GM12878 (cell line): ENCODE results near the gene COA1.
A peak's percentile ranks its signal among the peaks of the same experiment; 100 is the strongest.

ENCODE experiments used
- CBFB ChIP-seq: IDR thresholded peaks from 2 replicates; pipeline ENCODE4 v1.6.1; 2016; ENCODE audit warnings: antibody characterized with exemption, low read depth
- CREM ChIP-seq: IDR thresholded peaks from 2 replicates; pipeline ENCODE4 v1.6.1; 2014; ENCODE audit warnings: antibody characterized with exemption, low read depth
- CTCF ChIP-seq, 3 experiments: IDR thresholded peaks in 2 of 3; conservative IDR thresholded peaks in 1 of 3; 2 replicates each; pipeline ENCODE4 v1.5.1; 2011; ENCODE audit warnings: low read depth in 3 of 3, low read length in 3 of 3, mild to moderate bottlenecking in 3 of 3, control low read depth in 2 of 3, moderate library complexity in 2 of 3, inconsistent platforms in 1 of 3, mixed read lengths in 1 of 3; ENCODE audit not compliant: control insufficient read depth in 2 of 3, insufficient read depth in 1 of 3; ENCODE audit errors: extremely low read depth in 1 of 3
- EED ChIP-seq: sonication (generic); IDR thresholded peaks from 2 replicates; pipeline ENCODE4 v1.6.1; 2016; ENCODE audit warnings: antibody characterized with exemption, low read depth
- EZH2 ChIP-seq: IDR thresholded peaks from 2 replicates; pipeline ENCODE4 v1.6.1; 2012; ENCODE audit warnings: low read depth, mild to moderate bottlenecking, control low read depth, inconsistent platforms, low read length, borderline replicate concordance; ENCODE audit not compliant: control insufficient read depth
- IKZF1 ChIP-seq: fragments of 450-650 bp; conservative IDR thresholded peaks from 2 replicates; pipeline ENCODE4 v1.6.1; 2017; ENCODE audit warnings: antibody characterized with exemption, mild to moderate bottlenecking
- MXI1 ChIP-seq: fragments of 150-350 bp; IDR thresholded peaks from 2 replicates; pipeline ENCODE4 v1.6.1; 2011; ENCODE audit warnings: low read depth, mild to moderate bottlenecking, inconsistent platforms, low read length, improper control_type of control experiment
- POLR2AphosphoS5 ChIP-seq: IDR thresholded peaks from 2 replicates; pipeline ENCODE4 v1.6.1; 2011; ENCODE audit warnings: mild to moderate bottlenecking, low read length, inconsistent platforms
- RAD21 ChIP-seq: IDR thresholded peaks from 2 replicates; pipeline ENCODE4 v1.6.1; 2011; ENCODE audit warnings: mild to moderate bottlenecking, low read depth, low read length, moderate library complexity; ENCODE audit not compliant: insufficient read depth
- SPI1 ChIP-seq: IDR thresholded peaks from 2 replicates; pipeline ENCODE4 v1.6.1; 2011; ENCODE audit warnings: low read depth, mild to moderate bottlenecking, low read length, moderate library complexity, borderline replicate concordance; ENCODE audit not compliant: insufficient read depth
- SUZ12 ChIP-seq: fragments of 200-600 bp; sonication (generic); IDR thresholded peaks from one replicate; pipeline ENCODE4 v1.6.1; 2018; ENCODE audit warnings: antibody characterized with exemption, mild to moderate bottlenecking; ENCODE audit not compliant: unreplicated experiment

GRCh38 chr7:43652364-43652763 is 77.0 kb downstream of the COA1 start:
- TF ChIP-seq EZH2 (no peak), CTCF (IDR thresholded peaks at IDR 0.05 in 2 of 3, conservative IDR thresholded peaks at IDR 0.05 in 1 of 3; ENCODE audit: control insufficient read depth in 2 of 3, extremely low read depth in 1 of 3, insufficient read depth in 1 of 3, low read depth in 3 of 3, low read length in 3 of 3) (peak in 2 of 3 experiments; percentile 4 to 16; a peak in 1 of 6 replicates), SUZ12 (no peak), IKZF1 (no peak), SPI1 (no peak), CREM (no peak), POLR2AphosphoS5 (no peak), RAD21 (peak; percentile 42), CBFB (no peak), EED (no peak), MXI1 (no peak)
